ENCODE data around the gene KPNA5.

GRCh38 chr6:116662202-116662601 lies 18.8 kb upstream of the KPNA5 start:
- TF ChIP-seq EZH2phosphoT487 (IDR thresholded peaks at IDR 0.05; ENCODE audit: borderline replicate concordance, low read length) (no peak), CTCF (IDR thresholded peaks at IDR 0.05; ENCODE audit: low read depth, low read length, poor library complexity, severe bottlenecking) (no peak)
